AG04449 (cell line): ENCODE measurements around the gene ATN1.

Experiments used
- CTCF ChIA-PET: fragments of 350-600 bp; formaldehyde crosslinking; extraction: SDS; loops from one replicate; lab custom pipeline; 2021; ENCODE audit warnings: antibody characterized with exemption; lab: Yijun Ruan, JAX
- POLR2A ChIA-PET: fragments of 400-600, 350-600 bp; formaldehyde crosslinking; extraction: SDS; loops from one replicate; lab custom pipeline; 2020; ENCODE audit warnings: antibody characterized with exemption, inconsistent platforms; lab: Yijun Ruan, JAX
- DNase-seq: peaks from one replicate; pipeline ENCODE4 v3.0.0-alpha.2; 2010; ENCODE audit warnings: low read depth, low spot score
- H3K4me3 ChIP-seq: 2 replicates; pipeline ENCODE4 v1.5.1; 2011; ENCODE audit warnings: low read depth, mild to moderate bottlenecking, control low read depth, low read length
- CTCF ChIP-seq: IDR thresholded peaks from one replicate; pipeline ENCODE4 v1.5.1; 2011; ENCODE audit warnings: mild to moderate bottlenecking, moderate library complexity, low read length, control low read depth, inconsistent platforms; ENCODE audit not compliant: insufficient read depth; ENCODE audit errors: missing control alignments

The ATN1 gene

DNA sequence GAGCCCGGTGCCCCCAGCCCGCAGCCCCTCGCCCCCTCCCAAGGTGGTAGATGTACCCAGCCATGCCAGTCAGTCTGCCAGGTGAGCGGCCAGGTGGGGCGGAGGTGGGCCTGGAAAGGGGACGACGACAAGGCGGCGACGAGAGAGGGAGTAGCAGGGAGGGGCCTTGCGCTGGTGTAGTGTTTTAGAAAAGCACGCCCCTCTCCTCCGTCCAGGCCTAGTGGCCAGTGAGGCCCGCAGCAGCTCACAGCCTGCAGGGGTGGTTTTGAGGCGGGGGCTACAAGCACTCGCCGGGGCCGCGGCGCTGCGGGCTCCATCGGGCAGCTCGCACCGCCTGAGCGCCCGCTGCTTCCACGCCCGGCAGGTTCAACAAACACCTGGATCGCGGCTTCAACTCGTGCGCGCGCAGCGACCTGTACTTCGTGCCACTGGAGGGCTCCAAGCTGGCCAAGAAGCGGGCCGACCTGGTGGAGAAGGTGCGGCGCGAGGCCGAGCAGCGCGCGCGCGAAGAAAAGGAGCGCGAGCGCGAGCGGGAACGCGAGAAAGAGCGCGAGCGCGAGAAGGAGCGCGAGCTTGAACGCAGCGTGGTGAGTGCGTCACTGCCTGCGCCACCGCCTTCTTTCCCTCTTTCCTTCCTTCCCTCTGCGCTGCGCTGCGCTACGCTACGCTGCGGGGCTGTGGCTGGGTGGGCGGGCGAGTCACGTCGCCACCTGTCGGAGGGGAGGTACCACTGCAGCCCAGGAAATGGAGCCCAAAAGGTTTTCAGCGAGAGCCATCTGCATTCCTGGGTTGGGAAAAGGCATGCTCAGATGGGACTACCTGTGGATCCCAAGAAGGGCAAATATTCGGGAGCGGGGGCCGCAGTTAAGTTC, 10.0 kb downstream of the ATN1 start:
- CTCF ChIA-PET, result interaction anchor here (0.7 to 10.1 kb wide), 19 partner anchors 8 to 183 kb away, joined by 3 to 134 read pairs (median 4); partner anchors contain the start of gene SPSB2
- no peak for DNase-seq
- POLR2A ChIA-PET, result interaction anchor here (0.6 to 2.6 kb wide), 8 partner anchors 9 to 218 kb away, joined by 3 to 18 read pairs (median 4); partner anchors contain the start of genes PHB2, SPSB2 and TPI1
- TF ChIP-seq CTCF, result peak; percentile 96
- peak overlapping the region; percentile 63 for H3K4me3 ChIP-seq

GRCh38 chr12:6938353-6939190, 10.8 kb downstream of the ATN1 start:
- no peak for DNase-seq
- peak overlapping the region; percentile 63 for H3K4me3 ChIP-seq
- CTCF ChIA-PET, result interaction anchor here (0.7 to 10.1 kb wide), 21 partner anchors 7 to 184 kb away, joined by 3 to 134 read pairs (median 4); partner anchors contain the start of gene SPSB2
- no peak for TF ChIP-seq CTCF
- POLR2A ChIA-PET, result interaction anchor here (0.6 to 2.6 kb wide), 9 partner anchors 9 to 217 kb away, joined by 3 to 18 read pairs (median 5); partner anchors contain the start of genes PHB2, SPSB2 and TPI1

- ChIA-PET POLR2A (interaction anchor here (0.9 to 2.6 kb wide), 3 partner anchors 10 to 66 kb away, joined by 3 to 18 read pairs (median 5); partner anchors contain the start of gene SPSB2), CTCF (interaction anchor here (1.2 to 10.1 kb wide), 10 partner anchors 8 to 70 kb away, joined by 3 to 134 read pairs (median 10); partner anchors contain the start of gene SPSB2)
- no peak for DNase-seq
- TF ChIP-seq CTCF, result no peak
- H3K4me3 ChIP-seq, result no peak overlapping the region
Measured at GRCh38 chr12:6939191-6939540, 11.4 kb downstream of the ATN1 start.

DNA sequence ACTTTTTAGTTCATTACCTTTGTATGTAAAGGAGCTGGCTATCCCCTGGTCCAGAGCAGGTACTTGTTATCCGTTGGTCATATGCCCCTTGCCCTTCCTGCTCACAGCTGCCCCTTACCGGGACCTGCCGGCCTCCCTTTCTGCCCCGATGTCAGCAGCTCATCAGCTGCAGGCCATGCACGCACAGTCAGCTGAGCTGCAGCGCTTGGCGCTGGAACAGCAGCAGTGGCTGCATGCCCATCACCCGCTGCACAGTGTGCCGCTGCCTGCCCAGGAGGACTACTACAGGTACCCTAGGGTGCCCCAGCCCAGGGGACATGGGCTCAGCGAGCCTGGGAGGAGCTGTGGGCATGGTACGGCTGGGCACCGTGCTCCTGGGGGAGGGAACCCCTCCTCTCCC, 13.5 kb downstream of the ATN1 start:
- TF ChIP-seq CTCF, result no peak

DNA sequence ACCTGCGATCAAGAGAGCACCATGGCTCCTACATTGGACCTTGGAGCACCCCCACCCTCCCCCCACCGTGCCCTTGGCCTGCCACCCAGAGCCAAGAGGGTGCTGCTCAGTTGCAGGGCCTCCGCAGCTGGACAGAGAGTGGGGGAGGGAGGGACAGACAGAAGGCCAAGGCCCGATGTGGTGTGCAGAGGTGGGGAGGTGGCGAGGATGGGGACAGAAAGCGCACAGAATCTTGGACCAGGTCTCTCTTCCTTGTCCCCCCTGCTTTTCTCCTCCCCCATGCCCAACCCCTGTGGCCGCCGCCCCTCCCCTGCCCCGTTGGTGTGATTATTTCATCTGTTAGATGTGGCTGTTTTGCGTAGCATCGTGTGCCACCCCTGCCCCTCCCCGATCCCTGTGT, 14.0 kb downstream of the ATN1 start:
- no peak for TF ChIP-seq CTCF
- CTCF ChIA-PET, result interaction anchor here (0.8 to 10.1 kb wide), 4 partner anchors 9 to 167 kb away, joined by 3 to 134 read pairs (median 18); no protein-coding TSS in a partner anchor

More for the DNA sequence above, 13.5 kb downstream of the ATN1 start:
- no peak for DNase-seq
- no peak overlapping the region for H3K4me3 ChIP-seq
- CTCF ChIA-PET, result interaction anchor here (0.8 to 10.1 kb wide), 7 partner anchors 9 to 203 kb away, joined by 3 to 134 read pairs (median 4); no protein-coding TSS in a partner anchor
- POLR2A ChIA-PET, result interaction anchor here (1.2 to 1.4 kb wide), 2 partner anchors 11 to 25 kb away, joined by 3 to 4 read pairs; no protein-coding TSS in a partner anchor

More for the DNA sequence above, 14.0 kb downstream of the ATN1 start:
- POLR2A ChIA-PET, result interaction anchor here (1.2 to 1.4 kb wide), 2 partner anchors 12 to 25 kb away, joined by 3 to 4 read pairs; no protein-coding TSS in a partner anchor
- DNase-seq, result no peak
- no peak overlapping the region for H3K4me3 ChIP-seq
